Body of pancreas (tissue), 4 donors: ENCODE data around the gene HPSE2.

Experiments used
- CTCF ChIP-seq, 7 experiments: fragments of 450-650 bp in 4 of 7; fragments of 200-600 bp in 3 of 7; sonication (generic) in 3 of 7; IDR thresholded peaks; one replicate each; pipeline ENCODE4 v1.5.1; 2016 to 2019; ENCODE audit warnings: antibody characterized with exemption in 7 of 7
- POLR2A ChIP-seq, 3 donors: fragments of 450-650 bp; IDR thresholded peaks; one replicate each; pipeline ENCODE4 v1.6.1; 2016; ENCODE audit warnings: antibody characterized with exemption in 3 of 3, mild to moderate bottlenecking in 2 of 3

GRCh38 chr10:98533241-98533640 is 702.4 kb downstream of the HPSE2 start:
- TF ChIP-seq CTCF (IDR thresholded peaks at IDR 0.05) (no peak), POLR2A (IDR thresholded peaks at IDR 0.05) (no peak)
